GM12878 (cell line): ENCODE measurements around the gene MAP1S. TPM values are rescaled to one million over a fixed set of nuclear protein-coding genes. Genes with fewer than 3 reads are reported as not detected.

Experiments used
- BCLAF1 ChIP-seq: fragments of 450-650 bp; IDR thresholded peaks from 2 replicates; pipeline ENCODE4 v1.6.1; 2017; ENCODE audit warnings: antibody characterized with exemption, mild to moderate bottlenecking, moderate library complexity
- CBX5 ChIP-seq: sonication (generic); IDR thresholded peaks from 2 replicates; pipeline ENCODE4 v1.6.1; 2016; ENCODE audit warnings: low read depth, moderate library complexity, mild to moderate bottlenecking, inconsistent platforms
- CHD4 ChIP-seq: fragments of 200-600 bp; sonication (generic); IDR thresholded peaks from 2 replicates; pipeline ENCODE4 v1.6.1; 2016; ENCODE audit warnings: mild to moderate bottlenecking
- CREM ChIP-seq: IDR thresholded peaks from 2 replicates; pipeline ENCODE4 v1.6.1; 2014; ENCODE audit warnings: antibody characterized with exemption, low read depth
- GATAD2B ChIP-seq: fragments of 450-650 bp; conservative IDR thresholded peaks from 2 replicates; pipeline ENCODE4 v1.6.1; 2017; ENCODE audit warnings: low read depth, mild to moderate bottlenecking, moderate library complexity
- HCFC1 ChIP-seq: fragments of 150-350 bp; IDR thresholded peaks from 2 replicates; pipeline ENCODE4 v1.6.1; 2014; ENCODE audit warnings: low read length
- HDGF ChIP-seq: fragments of 450-650 bp; IDR thresholded peaks from 2 replicates; pipeline ENCODE4 v1.6.1; 2016; ENCODE audit warnings: antibody characterized with exemption
- IRF5 ChIP-seq: fragments of 450-650 bp; IDR thresholded peaks from 2 replicates; pipeline ENCODE4 v1.6.1; 2017; ENCODE audit warnings: borderline replicate concordance
- MTA3 ChIP-seq: IDR thresholded peaks from 2 replicates; pipeline ENCODE4 v1.6.1; 2012; ENCODE audit warnings: low read length, inconsistent platforms, borderline replicate concordance
- NFXL1 ChIP-seq: fragments of 450-650 bp; IDR thresholded peaks from 2 replicates; pipeline ENCODE4 v1.6.1; 2017; ENCODE audit warnings: antibody characterized with exemption, mild to moderate bottlenecking, borderline replicate concordance
- NR2C2 ChIP-seq: IDR thresholded peaks from 2 replicates; pipeline ENCODE4 v1.6.1; 2011; ENCODE audit warnings: borderline replicate concordance, low read depth; ENCODE audit not compliant: control insufficient read depth, insufficient read length
- POLR2A ChIP-seq: IDR thresholded peaks from 2 replicates; pipeline ENCODE4 v1.6.1; 2011; ENCODE audit warnings: low read depth, mild to moderate bottlenecking, low read length
- POLR2AphosphoS5 ChIP-seq: IDR thresholded peaks from 2 replicates; pipeline ENCODE4 v1.6.1; 2011; ENCODE audit warnings: mild to moderate bottlenecking, low read length, inconsistent platforms
- RAD21 ChIP-seq: IDR thresholded peaks from 2 replicates; pipeline ENCODE4 v1.6.1; 2011; ENCODE audit warnings: mild to moderate bottlenecking, low read depth, low read length, moderate library complexity; ENCODE audit not compliant: insufficient read depth
- SKIL ChIP-seq: fragments of 450-650 bp; IDR thresholded peaks from 2 replicates; pipeline ENCODE4 v1.6.1; 2017; ENCODE audit warnings: mild to moderate bottlenecking, low read depth, inconsistent platforms; ENCODE audit not compliant: poor library complexity, severe bottlenecking
- SRF ChIP-seq, 2 experiments: IDR thresholded peaks; 2 replicates each; pipeline ENCODE4 v1.6.1; 2011; ENCODE audit warnings: low read depth in 2 of 2, low read length in 2 of 2, mild to moderate bottlenecking in 1 of 2, moderate library complexity in 1 of 2
- STAT1 ChIP-seq: fragments of 450-650 bp; conservative IDR thresholded peaks from 2 replicates; pipeline ENCODE4 v1.6.1; 2014; ENCODE audit warnings: antibody characterized with exemption, mild to moderate bottlenecking
- TCF12 ChIP-seq: IDR thresholded peaks from 2 replicates; pipeline ENCODE4 v1.6.1; 2011; ENCODE audit warnings: low read depth, mild to moderate bottlenecking, low read length
- ZNF207 ChIP-seq: fragments of 450-650 bp; IDR thresholded peaks from 2 replicates; pipeline ENCODE4 v1.6.1; 2014; ENCODE audit warnings: antibody characterized with exemption, mild to moderate bottlenecking, borderline replicate concordance
- ZNF384 ChIP-seq: IDR thresholded peaks from 2 replicates; pipeline ENCODE4 v1.6.1; 2012; ENCODE audit warnings: low read depth, mild to moderate bottlenecking, low read length, improper control_type of control experiment, borderline replicate concordance
- polyA plus RNA-seq, 11 experiments: library from polyadenylated mRNA; depleted of rRNA in 4 of 11; unstranded in 6 of 11; stranded (reverse) in 5 of 11; fragments of >200 nt; fragmentation: Nextera tagmentation in 4 of 11; fragmentation: Illumina TruSeq in 1 of 11; extraction: Ambion mirVana in 4 of 11; extraction: Trizol in 1 of 11; gene quantifications; 1 replicate in 1 of 11; 2 replicates in 10 of 11; pipeline versions ENCODE4 v1.2.1 to v1.2.3, GENCODE V29; 2011 to 2016; ENCODE audit warnings: inconsistent platforms in 2 of 11, missing spikeins in 2 of 11, low read depth in 1 of 11
- total RNA-seq, 4 experiments: library from RNA; depleted of rRNA in 3 of 4; stranded (reverse); fragments of >200 nt in 3 of 4; fragmentation: Illumina TruSeq in 1 of 4; extraction: Trizol in 1 of 4; gene quantifications; 2 replicates each; pipeline versions ENCODE4 v1.2.1 to v1.2.3, GENCODE V29; 2013 to 2021
- TF ChIP-seq, protein P1 (sequence below): IDR thresholded peaks from 2 replicates; pipeline ENCODE4 v1.6.1; 2011; ENCODE audit warnings: borderline replicate concordance, low read depth, mild to moderate bottlenecking, moderate library complexity, mixed read lengths, low read length; ENCODE audit not compliant: insufficient read depth; ENCODE audit errors: extremely low read length

Gene MAP1S
- total and polyA plus RNA-seq, 10 of the 15 experiments (the other 5 are each of a cell fraction or from before 2014, with no cell fraction given) = 2.1 to 63.9 (median 15.0) TPM

- TF ChIP-seq SKIL (peak; percentile 97), RAD21 (no peak), HCFC1 (no peak), CREM (peak; percentile 94; the same call in 1 of the 2 replicates), ZNF384 (no peak), IRF5 (no peak), MTA3 (peak; percentile 48; the same call in 1 of the 2 replicates), SRF (IDR thresholded peaks at IDR 0.05; ENCODE audit: low read depth in 2 of 2, low read length in 2 of 2) (0 out of 4 replicates have a peak, but pooled peaks of 1 of the 2 experiments have one; percentile 38), CBX5 (0 out of 2 replicates have a peak, but pooled peaks have one; percentile 24), POLR2A (peak; percentile 32; the same call in 1 of the 2 replicates), NFXL1 (no peak), STAT1 (no peak), CHD4 (no peak), NR2C2 (no peak), ZNF207 (no peak; the same call in 1 of the 2 replicates), BCLAF1 (no peak), HDGF (no peak), GATAD2B (peak; percentile 86), TCF12 (peak; percentile 99), POLR2AphosphoS5 (no peak)
- TF ChIP-seq, protein P1, sequence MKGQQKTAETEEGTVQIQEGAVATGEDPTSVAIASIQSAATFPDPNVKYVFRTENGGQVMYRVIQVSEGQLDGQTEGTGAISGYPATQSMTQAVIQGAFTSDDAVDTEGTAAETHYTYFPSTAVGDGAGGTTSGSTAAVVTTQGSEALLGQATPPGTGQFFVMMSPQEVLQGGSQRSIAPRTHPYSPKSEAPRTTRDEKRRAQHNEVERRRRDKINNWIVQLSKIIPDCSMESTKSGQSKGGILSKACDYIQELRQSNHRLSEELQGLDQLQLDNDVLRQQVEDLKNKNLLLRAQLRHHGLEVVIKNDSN = no peak
These were observed 56.9 kb downstream of the MAP1S start (continued) for GRCh38 chr19:17775991-17776803.
